Limb (tissue), 2 donors: ENCODE data around the gene CNPY1.
A peak's percentile ranks its signal among the peaks of the same experiment; 100 is the strongest.

ENCODE experiments used
- DNase-seq, 2 donors: peaks; one replicate each; pipeline ENCODE4 v3.0.0-alpha.2; 2016; ENCODE audit errors: extremely low spot score in 2 of 2

The CNPY1 gene

DNA sequence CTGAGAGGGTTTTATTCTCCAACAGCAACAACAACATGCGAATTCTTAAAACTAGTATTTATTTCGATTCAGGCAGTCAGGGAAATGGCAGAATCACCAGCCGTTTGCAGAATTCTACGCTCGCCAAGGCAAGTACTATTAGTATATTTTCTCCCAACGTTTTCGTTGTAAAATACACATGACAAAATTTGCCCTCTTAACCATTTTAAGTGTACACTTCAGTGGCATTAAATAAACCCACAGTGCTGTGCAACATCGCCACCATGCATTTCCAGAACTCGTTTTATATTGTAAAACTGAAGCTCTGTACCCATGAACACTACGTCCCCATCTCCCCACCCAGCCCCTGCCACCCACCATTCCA lies 77.6 kb downstream of the CNPY1 start:
- no peak for DNase-seq

DNA sequence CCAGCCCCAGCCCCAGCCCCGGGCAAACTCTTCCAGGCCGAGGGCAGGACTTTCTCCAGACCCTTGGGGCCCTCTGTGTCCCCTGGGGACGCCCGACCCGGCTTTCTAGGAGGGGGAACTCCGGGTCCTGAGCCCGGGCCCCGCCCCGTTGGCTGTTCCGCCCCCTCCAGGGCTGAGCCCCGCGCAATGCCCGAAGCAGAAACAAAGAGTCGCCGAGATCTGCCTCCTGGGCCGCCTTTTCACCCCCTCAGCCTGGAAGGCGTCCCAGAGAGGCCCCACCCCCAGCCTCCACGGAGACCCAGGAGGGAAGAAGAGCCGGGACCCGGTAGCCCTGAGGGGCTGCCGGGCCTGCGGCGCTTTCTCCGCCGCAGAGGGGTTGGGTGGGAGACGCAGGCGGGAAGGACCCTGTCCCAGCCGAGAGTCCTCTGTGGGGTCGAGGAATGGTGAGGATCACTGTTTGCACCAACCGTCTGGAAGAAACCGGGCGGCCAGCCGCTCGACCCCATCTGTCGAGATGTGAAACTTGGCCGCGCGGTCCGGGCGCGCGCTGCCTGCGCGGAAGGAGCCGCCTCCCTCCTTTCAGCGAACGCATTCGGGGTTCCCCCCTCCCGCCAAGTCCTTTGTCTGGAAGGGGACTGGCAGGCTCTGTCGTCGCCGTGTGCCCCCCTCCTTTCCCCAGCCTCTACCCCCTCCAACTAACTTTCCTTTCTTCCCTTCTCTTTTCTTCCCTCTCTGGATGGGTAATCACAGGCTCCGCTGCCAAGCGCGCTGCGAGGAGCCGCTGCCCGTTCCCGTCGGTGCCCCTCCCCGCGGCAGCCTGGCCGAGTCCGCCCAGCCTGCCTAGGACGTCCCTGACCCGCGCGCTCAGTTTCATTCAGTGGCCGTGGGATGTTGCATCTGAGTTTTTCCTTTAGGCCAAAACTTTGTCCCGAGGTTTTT lies 78.2 kb downstream of the CNPY1 start:
- DNase-seq = peak in 1 of 2 donors; percentile 53

DNA sequence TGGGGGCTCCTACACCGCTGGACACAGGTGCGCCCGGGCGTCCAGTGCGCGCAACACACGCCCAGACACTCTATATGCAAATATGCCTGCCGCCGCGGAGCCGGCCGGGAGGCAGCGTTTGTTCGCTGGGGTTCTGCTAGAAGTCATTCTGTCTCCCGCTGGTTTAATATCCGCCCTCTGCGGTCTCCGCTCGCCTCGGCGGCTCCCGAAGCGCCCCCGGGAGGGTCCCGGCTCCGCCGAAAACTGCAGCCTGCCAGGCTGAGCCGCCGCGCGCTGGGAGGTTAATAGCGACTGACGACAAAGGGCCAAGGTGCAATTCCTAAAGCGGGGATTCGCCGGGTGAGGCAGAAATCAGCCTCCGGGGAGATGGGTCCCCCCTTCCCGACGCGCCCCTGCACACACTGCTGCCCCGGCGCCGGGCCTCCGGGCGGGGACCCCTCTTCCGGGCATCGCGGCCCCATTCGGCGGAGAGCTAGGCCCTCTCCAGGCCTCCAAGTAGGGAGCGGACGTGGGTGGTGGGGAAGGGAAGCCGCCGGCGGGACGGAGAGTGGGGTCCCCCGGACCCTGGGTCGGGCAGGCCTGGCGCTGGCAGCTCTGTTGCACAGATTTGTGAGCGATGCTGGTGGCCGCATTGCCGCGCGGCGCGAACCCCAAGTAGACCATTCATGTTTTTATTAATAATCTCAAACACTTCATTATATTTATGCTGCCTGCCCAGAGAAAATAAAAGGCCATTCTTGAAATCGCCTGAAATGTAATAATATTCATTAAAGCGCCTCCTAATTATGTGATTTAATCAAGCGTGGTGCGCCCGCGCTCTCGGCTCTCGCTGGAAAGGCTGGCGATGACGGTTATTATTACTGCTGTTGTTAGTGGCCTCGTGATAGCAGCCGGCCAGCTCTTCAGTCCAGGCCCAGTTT lies 79.3 kb downstream of the CNPY1 start:
- DNase-seq = peak in 1 of 2 donors; percentile 72

DNA sequence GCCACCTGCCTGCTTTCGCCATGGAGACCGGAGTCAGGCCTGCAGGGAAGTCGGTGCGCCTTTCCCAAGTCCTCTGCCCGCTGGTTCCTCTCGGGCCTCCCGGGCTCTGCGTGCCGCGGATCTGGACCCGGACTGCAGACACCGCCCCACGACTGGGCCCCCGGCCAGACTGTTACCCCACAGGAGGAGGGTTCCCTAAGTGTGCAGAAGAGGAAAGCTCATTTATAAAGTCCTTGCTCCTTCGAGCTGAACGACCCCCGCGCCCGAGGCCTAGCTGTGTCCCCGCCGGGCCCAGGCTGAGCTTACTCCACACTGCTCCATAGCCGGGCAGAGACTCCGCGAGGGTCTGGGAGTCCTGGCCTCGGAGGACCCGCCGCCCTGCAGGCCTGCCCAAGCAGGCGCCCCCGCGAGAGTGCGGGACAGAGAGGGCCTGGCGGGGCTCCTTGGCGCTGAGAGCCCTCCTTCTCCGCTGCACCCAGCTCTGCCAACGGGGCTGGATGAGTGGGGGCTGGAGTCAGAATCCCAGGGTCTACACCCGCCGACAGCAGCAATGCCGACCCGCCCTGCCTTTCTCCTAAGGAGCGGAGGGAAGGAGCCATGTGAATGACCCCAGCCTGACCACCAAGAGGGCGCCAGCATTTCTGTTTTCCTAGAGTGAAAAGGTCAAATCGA lies 80.1 kb downstream of the CNPY1 start:
- peak in 1 of 2 donors; percentile 51 for DNase-seq

DNA sequence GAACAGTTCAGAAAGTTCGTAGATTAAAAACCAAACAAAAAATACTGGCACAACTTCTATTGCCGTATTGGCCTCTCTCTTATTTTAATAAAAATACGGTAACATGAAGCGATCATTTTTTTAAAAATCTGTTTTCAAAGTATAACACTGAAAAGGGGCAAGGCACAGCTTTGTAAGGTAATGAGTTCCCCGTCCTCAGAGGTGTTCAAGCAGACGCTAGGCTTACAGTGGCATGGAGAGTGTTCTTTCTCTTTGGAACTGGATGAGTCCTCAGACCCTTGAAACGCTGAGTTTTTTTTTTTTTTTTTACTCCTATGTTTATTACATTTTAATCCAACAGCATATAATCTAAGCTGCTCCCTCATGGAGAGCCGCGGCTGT lies 80.6 kb downstream of the CNPY1 start:
- DNase-seq = no peak

DNA sequence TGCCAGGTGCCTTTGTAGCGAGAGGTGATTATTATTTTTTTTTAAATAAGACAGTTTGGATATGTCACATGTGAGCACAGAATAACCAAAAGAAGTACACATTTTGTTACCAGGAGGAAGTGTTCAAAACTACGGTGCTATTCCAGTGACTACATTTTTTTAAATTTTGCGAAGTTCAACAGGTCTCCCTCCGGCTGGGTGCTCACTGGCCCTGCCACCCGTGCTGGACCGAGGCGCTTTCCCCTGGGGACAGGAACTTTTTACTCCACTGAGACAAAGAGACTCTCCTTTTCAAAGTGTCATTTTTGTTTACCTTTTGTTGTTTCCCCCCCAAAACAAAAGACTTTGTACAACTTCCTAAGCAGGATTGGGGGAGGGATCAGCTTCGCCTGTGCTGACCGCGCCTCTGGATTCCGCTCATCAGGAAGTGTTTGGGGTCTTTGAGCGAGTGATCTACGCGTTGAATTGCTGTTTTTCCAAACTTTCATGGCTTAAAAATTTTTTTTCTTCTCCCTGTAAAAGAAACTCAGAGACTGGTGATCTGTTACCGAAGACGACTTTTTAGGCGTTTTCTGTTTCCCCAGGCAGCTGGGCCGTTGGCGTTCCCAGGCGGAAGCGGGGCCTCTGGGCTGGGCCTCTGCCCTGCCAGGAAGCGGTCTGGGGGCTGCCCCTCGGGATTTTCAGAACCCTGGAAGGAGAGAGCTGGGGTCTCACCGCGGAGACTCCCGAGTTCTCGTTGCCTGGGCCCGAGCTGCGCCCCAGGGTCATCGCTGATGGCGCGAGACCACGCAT lies 81.2 kb downstream of the CNPY1 start:
- no peak for DNase-seq

DNA sequence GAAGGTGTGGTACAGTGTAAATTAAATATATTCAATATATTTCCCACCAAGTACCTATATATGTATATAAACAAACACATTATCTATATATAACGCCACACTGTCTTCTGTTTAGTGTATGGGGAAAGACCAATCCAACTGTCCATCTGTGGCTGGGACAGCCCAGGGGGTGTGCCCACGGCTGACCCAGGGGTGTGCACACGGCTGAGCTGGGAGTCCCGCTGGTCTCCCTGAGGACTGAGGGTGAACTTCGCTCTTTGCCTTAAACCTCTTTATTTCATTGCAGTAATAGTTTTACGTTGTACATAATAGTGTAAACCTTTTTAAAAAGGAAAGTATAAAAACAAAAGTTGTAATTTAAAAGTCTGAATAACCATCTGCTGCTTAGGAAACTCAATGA lies 82.2 kb downstream of the CNPY1 start:
- DNase-seq = no peak

DNA sequence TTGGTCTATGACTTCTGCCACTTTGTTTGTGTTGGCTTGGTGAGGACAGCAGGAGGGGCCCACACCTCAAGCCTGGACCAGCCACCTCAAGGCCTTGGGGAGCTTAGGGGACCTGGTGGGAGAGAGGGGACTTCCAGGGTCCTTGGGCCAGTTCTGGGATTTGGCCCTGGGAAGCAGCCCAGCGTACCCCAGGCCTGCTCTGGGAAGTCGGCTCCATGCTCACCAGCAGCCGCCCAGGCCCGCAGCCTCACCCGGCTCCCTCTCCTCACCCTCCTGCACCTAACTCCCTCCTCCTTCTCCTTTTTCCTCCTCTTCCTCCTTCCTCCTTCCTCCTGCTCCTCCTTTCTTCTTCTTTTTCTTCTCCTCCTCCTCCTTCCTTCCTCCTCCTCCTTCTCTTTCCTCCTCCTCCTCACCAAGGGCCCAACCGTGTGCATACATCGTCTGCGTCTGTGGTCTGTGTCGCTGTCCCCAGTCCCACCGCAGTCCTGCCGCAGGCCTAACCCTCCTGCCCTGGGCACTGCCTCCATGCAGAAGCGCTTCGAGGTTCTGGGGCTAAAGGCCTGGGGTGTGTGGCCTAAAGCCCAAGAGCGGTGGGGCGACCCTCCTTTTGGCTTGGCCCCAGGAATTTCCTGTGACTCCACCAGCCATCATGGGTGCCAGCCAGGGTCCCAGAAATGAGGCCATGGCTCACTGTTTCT lies 83.1 kb downstream of the CNPY1 start:
- peak in 1 of 2 donors; percentile 26 for DNase-seq

DNA sequence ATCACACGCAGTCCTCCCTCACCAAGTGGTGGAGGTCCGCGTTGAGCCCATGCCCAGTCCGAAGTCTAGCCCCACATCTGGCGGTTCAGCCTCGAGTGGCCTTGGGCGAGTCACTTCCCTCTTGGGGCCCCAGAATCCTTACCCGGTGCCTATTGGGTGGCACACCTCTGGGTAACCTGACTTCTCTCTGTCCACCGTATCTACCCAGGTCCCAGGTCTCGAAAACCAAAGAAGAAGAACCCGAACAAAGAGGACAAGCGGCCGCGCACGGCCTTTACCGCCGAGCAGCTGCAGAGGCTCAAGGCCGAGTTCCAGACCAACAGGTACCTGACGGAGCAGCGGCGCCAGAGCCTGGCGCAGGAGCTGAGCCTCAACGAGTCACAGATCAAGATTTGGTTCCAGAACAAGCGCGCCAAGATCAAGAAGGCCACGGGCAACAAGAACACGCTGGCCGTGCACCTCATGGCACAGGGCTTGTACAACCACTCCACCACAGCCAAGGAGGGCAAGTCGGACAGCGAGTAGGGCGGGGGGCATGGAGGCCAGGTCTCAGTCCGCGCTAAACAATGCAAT lies 84.1 kb downstream of the CNPY1 start:
- DNase-seq = no peak

DNA sequence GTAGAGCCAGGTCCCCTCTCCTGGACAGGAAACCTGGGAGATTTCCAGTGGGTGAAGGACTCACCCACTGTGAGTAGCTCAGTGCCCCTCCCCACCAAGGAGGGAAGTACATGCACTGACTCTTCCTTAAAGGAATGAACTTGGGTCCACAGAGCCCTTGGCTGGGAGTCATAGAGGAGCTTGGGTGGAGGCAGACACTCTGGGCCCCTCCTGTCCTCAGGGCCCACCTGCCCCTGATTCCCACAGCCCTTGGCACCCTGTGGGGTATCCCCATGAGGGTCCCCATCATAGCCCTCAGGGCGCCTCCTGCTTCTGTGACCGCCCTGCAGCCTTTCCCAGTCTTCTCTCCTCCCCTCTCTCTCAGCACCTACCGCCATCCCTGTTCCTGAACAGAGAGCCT lies 84.7 kb downstream of the CNPY1 start:
- no peak for DNase-seq

DNA sequence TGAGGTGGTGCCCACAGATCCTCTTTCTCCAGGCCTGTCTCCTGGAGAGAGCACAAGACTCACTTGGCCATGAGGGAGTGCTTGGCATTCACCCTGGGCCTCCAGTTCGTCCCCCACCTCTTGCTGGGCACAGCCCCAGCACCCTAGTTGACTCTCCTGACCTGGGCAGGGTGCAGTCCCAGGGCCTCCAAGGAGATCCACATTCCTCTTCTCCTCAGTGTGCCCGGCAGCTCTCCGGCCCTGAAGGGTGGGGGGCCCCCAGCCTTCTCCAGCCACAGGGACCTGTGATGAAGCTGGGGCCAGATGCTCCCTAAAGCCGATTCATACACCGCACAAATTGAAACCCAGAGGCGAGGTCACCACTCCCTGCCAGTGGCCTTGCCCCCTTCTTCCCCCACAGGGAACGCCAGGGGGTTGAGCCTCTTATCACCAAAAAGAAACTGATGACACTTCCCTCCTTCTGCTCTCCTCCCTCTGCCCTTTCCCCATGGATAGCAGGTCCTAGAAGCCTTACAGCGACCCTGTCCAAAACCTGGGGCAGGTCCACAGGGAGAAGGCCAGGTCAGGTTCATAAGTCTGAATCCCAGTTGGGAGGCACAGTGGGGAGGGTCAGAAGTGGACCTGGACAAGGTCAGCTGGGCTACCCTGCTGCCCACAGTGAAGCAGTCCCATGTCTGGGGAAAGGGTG lies 85.3 kb downstream of the CNPY1 start:
- DNase-seq = no peak

DNA sequence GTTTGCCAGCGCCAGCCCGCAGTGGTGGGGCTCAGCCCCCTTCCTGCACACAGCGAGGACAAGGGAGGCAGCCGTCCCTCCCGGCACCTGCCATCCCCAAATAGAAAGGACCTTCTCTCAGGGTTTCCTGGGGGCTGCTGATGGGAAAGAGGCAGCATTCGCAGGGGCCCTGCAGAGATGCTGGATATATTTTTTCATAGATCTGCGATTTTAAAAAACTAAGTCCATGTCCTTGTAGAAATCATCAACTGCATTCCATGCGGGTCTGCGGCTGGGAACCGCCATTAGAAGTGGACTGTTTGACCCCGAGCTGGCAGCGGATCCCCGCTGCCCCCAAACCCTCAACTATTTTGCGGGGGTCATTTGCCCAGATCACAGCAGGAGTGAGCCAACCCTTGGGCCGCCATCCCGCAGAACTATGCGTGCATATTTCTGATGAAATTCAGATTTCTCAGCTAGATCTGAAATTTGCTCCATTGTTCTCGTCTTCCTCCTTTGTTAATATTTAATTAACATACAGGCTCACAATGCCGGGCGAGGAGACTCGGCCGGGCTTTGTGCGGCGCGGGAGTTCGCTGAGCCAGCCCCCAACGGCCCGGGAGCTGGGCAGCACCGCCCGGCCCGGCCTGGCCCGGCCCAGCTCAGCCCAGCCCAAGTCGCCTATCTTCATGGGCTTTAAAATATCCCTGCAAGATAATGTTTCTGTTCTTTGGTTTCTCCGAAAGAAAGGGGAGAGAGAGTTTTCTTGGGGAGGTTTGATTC lies 86.5 kb downstream of the CNPY1 start:
- no peak for DNase-seq

DNA sequence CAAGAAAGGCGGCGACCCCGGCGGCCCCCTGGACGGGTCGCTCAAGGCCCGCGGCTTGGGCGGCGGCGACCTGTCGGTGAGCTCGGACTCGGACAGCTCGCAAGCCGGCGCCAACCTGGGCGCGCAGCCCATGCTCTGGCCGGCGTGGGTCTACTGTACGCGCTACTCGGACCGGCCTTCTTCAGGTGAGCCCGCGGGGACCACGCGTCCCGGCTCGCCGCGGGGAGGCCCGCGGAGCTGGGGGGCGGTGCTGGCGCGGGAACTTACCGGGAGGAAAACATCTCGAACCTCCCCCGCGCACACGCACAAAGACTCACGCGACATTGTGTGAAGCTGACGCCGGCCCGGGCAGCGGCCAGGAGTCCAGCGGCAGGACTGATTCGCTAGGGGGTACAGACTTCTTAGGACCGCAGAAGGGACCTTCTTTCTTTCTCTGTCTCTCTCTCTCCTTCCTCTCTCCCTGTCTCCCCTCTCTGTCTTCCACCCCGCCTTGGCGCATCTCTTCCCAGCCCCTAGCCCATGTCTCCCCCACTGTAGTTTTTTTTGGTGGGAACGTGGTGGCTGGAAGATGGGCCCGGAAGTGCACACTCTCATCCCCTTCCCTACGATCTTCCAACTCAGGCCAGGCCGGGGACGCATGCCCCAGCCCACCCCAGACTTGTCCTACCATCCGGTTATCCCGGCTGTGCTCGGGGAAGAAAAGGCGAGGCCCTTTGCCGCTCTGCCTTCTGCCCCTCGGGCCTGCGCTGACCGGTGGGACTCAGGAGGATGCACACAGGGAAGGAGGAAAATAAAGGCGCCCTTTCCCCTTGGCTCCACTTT lies 87.3 kb downstream of the CNPY1 start:
- no peak for DNase-seq

DNA sequence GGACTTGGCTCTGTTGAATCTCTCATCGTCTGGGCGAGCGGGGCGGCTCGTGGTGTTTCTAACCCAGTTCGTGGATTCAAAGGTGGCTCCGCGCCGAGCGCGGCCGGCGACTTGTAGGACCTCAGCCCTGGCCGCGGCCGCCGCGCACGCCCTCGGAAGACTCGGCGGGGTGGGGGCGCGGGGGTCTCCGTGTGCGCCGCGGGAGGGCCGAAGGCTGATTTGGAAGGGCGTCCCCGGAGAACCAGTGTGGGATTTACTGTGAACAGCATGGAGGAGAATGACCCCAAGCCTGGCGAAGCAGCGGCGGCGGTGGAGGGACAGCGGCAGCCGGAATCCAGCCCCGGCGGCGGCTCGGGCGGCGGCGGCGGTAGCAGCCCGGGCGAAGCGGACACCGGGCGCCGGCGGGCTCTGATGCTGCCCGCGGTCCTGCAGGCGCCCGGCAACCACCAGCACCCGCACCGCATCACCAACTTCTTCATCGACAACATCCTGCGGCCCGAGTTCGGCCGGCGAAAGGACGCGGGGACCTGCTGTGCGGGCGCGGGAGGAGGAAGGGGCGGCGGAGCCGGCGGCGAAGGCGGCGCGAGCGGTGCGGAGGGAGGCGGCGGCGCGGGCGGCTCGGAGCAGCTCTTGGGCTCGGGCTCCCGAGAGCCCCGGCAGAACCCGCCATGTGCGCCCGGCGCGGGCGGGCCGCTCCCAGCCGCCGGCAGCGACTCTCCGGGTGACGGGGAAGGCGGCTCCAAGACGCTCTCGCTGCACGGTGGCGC lies 88.1 kb downstream of the CNPY1 start, which contains the start of gene EN2:
EN2 (plus strand) TSS at position 19 of the 767 bp plus-strand sequence; CDS start at position 268, 249 bp downstream.
- DNase-seq = peak in 1 of 2 donors; percentile 58

DNA sequence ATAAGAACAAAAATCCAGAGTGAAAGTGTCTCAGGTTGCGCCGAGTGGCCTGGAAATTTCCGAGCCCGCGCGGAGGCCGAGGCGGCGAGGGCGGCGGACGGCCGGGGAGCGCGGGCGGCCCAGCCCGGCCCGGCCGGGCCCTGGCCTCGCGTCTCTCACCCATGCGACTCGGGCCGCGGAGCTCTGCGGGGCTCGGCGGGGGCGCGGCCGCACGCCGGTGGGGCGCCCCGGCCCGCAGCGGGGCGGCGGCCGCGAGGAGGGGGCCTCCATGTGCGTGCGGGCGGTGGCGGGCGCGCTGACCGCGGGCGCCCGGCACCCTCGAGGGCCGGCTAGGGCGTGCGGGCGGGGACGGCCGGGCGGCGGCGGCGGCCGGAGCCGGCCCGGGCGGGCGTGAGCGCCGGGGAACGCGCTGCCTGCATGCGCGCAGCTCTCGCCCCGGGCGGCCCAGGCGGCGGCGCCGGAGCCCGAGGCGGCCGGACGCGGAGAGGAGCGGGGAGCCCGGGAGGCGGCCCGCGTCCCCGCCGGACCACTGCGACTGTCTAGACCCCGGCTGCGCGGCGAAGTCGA lies 88.7 kb downstream of the CNPY1 start:
- DNase-seq = no peak

DNA sequence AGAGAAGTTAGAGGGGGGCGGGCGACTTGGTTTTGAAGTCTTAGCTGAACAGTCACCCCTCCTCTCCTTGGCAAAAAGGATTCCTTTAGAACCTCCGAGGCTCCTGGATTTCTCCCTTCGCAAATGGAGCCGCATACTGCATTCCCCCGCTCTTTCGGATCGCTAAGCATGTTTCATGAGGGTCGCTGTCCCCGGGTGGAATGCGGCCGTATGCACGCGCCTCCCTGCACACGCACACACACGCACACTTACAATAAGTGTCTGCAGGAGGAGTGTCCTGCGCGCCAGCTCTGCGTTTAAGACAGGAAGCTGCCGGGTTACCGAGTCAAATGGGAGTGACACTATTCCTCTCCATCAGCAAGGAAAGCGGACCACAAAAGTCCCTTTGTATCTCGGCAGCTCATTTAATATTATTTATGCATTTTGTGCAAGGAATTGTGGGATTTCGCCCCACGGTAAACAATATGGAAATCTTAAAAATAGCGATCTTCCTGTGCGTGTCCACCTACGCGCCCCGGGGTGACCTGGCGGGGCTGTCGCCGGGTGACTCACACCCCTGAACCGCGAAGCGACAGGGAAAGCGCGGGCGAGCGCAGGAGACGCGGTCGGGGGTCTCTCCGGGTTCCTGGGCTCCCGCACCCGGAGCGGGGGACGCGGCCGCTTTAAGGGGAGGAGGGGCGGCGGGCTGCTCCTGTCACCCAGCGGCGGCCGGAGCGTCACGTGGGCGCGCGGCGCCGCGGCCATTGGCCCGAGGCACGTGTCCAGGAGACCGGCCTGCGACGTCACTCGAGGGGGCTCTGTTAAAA lies 89.4 kb downstream of the CNPY1 start:
- peak; percentile 81 to 88 for DNase-seq
